NCI-H345 (cell line): ENCODE results near the gene GSG1L.

Experiments
- DNase-seq: peaks from one replicate; lab custom pipeline; 2025; lab: John Stamatoyannopoulos, UW

GSG1L gene

GRCh38 chr16:28062847-28063521, 530 bp downstream of the GSG1L start:
- no peak for DNase-seq

- no peak for DNase-seq
These were observed 1.2 kb downstream of the GSG1L start for GRCh38 chr16:28062261-28062846.

- DNase-seq: no peak
These were observed 2.0 kb downstream of the GSG1L start for GRCh38 chr16:28061352-28062101.

- DNase-seq: no peak
These were observed 3.5 kb downstream of the GSG1L start for GRCh38 chr16:28059841-28060575.

GRCh38 chr16:28058839-28059589, 4.5 kb downstream of the GSG1L start:
- DNase-seq: no peak

GRCh38 chr16:28057949-28058348, 5.6 kb downstream of the GSG1L start:
- DNase-seq: no peak

GRCh38 chr16:28053461-28053860, 10.1 kb downstream of the GSG1L start:
- DNase-seq: no peak

GRCh38 chr16:28052274-28053128, 11.0 kb downstream of the GSG1L start:
- DNase-seq: no peak

- DNase-seq: no peak
These were observed 12.0 kb downstream of the GSG1L start for GRCh38 chr16:28051486-28051885.

- no peak for DNase-seq
These were observed 20.7 kb downstream of the GSG1L start for GRCh38 chr16:28042811-28043210.

- DNase-seq: no peak
These were observed 21.9 kb downstream of the GSG1L start for GRCh38 chr16:28041615-28042014.

- no peak for DNase-seq
These were observed 23.5 kb downstream of the GSG1L start for GRCh38 chr16:28040039-28040438.

GRCh38 chr16:28039493-28039892, 24.0 kb downstream of the GSG1L start:
- DNase-seq: no peak

GRCh38 chr16:28038409-28038808, 25.1 kb downstream of the GSG1L start:
- DNase-seq: no peak

- no peak for DNase-seq
These were observed 27.6 kb downstream of the GSG1L start for GRCh38 chr16:28035866-28036393.

- no peak for DNase-seq
These were observed 29.6 kb downstream of the GSG1L start for GRCh38 chr16:28033870-28034269.

- no peak for DNase-seq
These were observed 34.0 kb downstream of the GSG1L start for GRCh38 chr16:28029387-28030002.

- DNase-seq: no peak
These were observed 36.5 kb downstream of the GSG1L start for GRCh38 chr16:28027055-28027454.

- DNase-seq: no peak
These were observed 37.9 kb downstream of the GSG1L start for GRCh38 chr16:28025631-28026030.

GRCh38 chr16:28019218-28019617, 44.3 kb downstream of the GSG1L start:
- DNase-seq: no peak
